Natural killer cell (primary cell): ENCODE measurements around the gene CABLES1. TPM values are rescaled to one million over a fixed set of nuclear protein-coding genes. Genes with fewer than 3 reads are reported as not detected.

Source experiments
- ATAC-seq, 3 donors: fragments of 150-1000 bp in 2 of 3; fragments of 200-7000 bp in 1 of 3; cut with Tn5 transposase; 1 replicate in 1 of 3; 2 replicates in 2 of 3; pipeline ENCODE4 v1.10.0; 2021; ENCODE audit warnings: mild to moderate bottlenecking in 2 of 3, moderate library complexity in 2 of 3
- DNase-seq, 2 donors: peaks; one replicate each; pipeline versions ENCODE4 v3.0.0 to v3.0.0-alpha.2; 2013 to 2021; ENCODE audit warnings: mixed read lengths in 1 of 2
- H3K27ac ChIP-seq: one replicate; pipeline ENCODE4 v1.5.1; 2013; ENCODE audit warnings: mild to moderate bottlenecking, low read length
- H3K27me3 ChIP-seq: one replicate; pipeline ENCODE4 v1.6.1; 2013; ENCODE audit warnings: low read length; ENCODE audit not compliant: control insufficient read depth, insufficient read depth
- H3K36me3 ChIP-seq: one replicate; pipeline ENCODE4 v1.6.1; 2013; ENCODE audit warnings: low read length; ENCODE audit not compliant: control insufficient read depth, insufficient read depth
- H3K4me1 ChIP-seq: one replicate; pipeline ENCODE4 v1.6.1; 2013; ENCODE audit warnings: low read length; ENCODE audit not compliant: control insufficient read depth, insufficient read depth
- H3K4me3 ChIP-seq: one replicate; pipeline ENCODE4 v1.5.1; 2013; ENCODE audit warnings: low read length
- H3K9me3 ChIP-seq: one replicate; pipeline ENCODE4 v1.6.1; 2013; ENCODE audit warnings: low read length; ENCODE audit not compliant: control insufficient read depth, insufficient read depth
- H3K27ac Mint-ChIP-seq, 2 donors: one replicate each; pipeline ENCODE4 v1.8.0; 2022; ENCODE audit warnings: mild to moderate bottlenecking in 2 of 2, mixed read lengths in 2 of 2, moderate library complexity in 1 of 2
- H3K27me3 Mint-ChIP-seq, 2 donors: one replicate each; pipeline ENCODE4 v1.8.0; 2022; ENCODE audit warnings: low read depth in 2 of 2, mixed read lengths in 2 of 2
- H3K36me3 Mint-ChIP-seq: one replicate; pipeline ENCODE4 v1.8.0; 2022; ENCODE audit warnings: mixed read lengths
- H3K4me1 Mint-ChIP-seq, 2 donors: one replicate each; pipeline ENCODE4 v1.8.0; 2022; ENCODE audit warnings: mixed read lengths in 2 of 2
- H3K4me3 Mint-ChIP-seq: one replicate; pipeline ENCODE4 v1.8.0; 2022; ENCODE audit warnings: mild to moderate bottlenecking, moderate library complexity, mixed read lengths
- H3K9me3 Mint-ChIP-seq, 2 donors: one replicate each; pipeline ENCODE4 v1.8.0; 2022; ENCODE audit warnings: mixed read lengths in 2 of 2
- WGBS: methylation state at CpG from one replicate; pipeline ENCODE4 v1.1.7; 2013; ENCODE audit warnings: missing lambda C conversion rate; ENCODE audit not compliant: insufficient coverage; 5-methylcytosine and 5-hydroxymethylcytosine counted together
- intact Hi-C: fragments of 100-400 bp; cut with micrococcal nuclease; formaldehyde crosslinking; loops from one replicate; pipeline ENCODE4 v1.14.2; 2022
- total RNA-seq, 4 donors: library from RNA; stranded (reverse); fragments of 120-200 nt in 1 of 4; gene quantifications; one replicate each; pipeline versions ENCODE4 v1.2.3 to v1.2.4, GENCODE V29; 2013 to 2022
- TF ChIP-seq, protein P1 (sequence below): fragments of 200-600 bp; IDR thresholded peaks from one replicate; pipeline ENCODE4 v1.8.0; 2022; ENCODE audit warnings: antibody characterized with exemption

Gene CABLES1
- total RNA-seq, 3 donors from 2014 or later (not counting 1 experiment from before 2014, with no cell fraction given), result 1.3 to 2.2 (median 1.8) TPM

DNA sequence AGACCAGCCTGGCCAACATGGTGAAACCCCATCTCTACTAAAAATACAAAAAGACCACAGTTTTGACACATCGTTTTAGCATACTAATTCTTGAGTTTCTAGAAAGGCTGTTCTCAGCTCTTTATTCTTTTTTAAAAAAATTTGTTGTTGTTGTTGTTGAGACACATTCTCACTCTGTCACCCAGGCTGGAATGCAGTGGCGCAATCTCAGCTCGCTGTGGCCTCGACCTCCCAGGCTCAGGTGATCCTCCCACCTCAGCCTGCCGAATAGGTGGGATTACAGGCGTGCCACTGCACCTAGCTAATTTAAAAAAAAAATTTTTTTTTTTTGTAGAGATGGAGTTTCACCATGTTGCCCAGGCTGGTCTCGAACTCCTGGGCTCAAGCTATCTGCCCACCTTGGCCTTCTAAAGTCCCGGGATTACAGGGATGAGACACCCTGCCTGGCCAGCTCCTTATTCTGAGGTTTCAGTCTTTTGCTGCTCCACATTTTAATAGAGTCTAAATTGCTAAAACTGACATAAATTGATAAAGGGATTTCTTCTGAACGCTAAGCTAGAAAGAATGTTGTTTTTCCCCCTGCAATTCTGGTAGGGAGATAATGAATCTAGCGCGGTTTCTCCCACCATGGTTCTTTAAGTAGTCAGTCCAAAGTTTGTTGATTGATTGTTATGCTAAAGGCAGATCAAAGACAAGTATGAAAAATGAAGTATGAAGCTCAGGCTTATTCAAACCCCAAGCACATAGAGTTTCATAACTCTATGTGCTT is 32.6 kb upstream of the CABLES1 start:
- no peak overlapping the region for H3K27ac Mint-ChIP-seq
- Histone ChIP-seq H3K27ac (no peak overlapping the region), H3K27me3 (no peaks in the 10 kb centered on the region), H3K36me3 (no peaks in the 10 kb centered on the region), H3K9me3 (no peaks in the 10 kb centered on the region), H3K4me3 (no peak overlapping the region), H3K4me1 (no peaks in the 10 kb centered on the region)
- intact Hi-C loops, result no loop called here
- 92% methylated on average over 10 of the region's 11 CpGs for WGBS
- DNase-seq (no peak), ATAC-seq (no peak)
- no peaks in the 10 kb centered on the region for H3K9me3 Mint-ChIP-seq
- H3K4me1 Mint-ChIP-seq, result peaks cover 0 to 5% of the 10 kb centered on the region in 2 donors
- TF ChIP-seq, protein P1, sequence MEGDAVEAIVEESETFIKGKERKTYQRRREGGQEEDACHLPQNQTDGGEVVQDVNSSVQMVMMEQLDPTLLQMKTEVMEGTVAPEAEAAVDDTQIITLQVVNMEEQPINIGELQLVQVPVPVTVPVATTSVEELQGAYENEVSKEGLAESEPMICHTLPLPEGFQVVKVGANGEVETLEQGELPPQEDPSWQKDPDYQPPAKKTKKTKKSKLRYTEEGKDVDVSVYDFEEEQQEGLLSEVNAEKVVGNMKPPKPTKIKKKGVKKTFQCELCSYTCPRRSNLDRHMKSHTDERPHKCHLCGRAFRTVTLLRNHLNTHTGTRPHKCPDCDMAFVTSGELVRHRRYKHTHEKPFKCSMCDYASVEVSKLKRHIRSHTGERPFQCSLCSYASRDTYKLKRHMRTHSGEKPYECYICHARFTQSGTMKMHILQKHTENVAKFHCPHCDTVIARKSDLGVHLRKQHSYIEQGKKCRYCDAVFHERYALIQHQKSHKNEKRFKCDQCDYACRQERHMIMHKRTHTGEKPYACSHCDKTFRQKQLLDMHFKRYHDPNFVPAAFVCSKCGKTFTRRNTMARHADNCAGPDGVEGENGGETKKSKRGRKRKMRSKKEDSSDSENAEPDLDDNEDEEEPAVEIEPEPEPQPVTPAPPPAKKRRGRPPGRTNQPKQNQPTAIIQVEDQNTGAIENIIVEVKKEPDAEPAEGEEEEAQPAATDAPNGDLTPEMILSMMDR, result no peak
- H3K36me3 Mint-ChIP-seq, result no peaks in the 10 kb centered on the region
- H3K27me3 Mint-ChIP-seq, result peaks cover 0 to 3% of the 10 kb centered on the region in 2 donors
- H3K4me3 Mint-ChIP-seq, result no peak overlapping the region

- Mint-ChIP-seq H3K27ac (no peak overlapping the region), H3K9me3 (no peaks in the 10 kb centered on the region), H3K27me3 (peaks cover 0 to 3% of the 10 kb centered on the region in 2 donors), H3K36me3 (no peaks in the 10 kb centered on the region), H3K4me1 (peaks cover 0 to 5% of the 10 kb centered on the region in 2 donors), H3K4me3 (no peak overlapping the region)
- Histone ChIP-seq H3K36me3 (no peaks in the 10 kb centered on the region), H3K4me1 (no peaks in the 10 kb centered on the region), H3K9me3 (no peaks in the 10 kb centered on the region), H3K27me3 (no peaks in the 10 kb centered on the region), H3K4me3 (no peak overlapping the region), H3K27ac (no peak overlapping the region)
- ATAC-seq (no peak), DNase-seq (no peak)
- intact Hi-C loops, result no loop called here
- WGBS, result 92% methylated on average over 4 of the region's 4 CpGs
- TF ChIP-seq, protein P1, result no peak
Measured at GRCh38 chr18:23103449-23103848, 31.8 kb upstream of the CABLES1 start.

GRCh38 chr18:23105030-23105429 is 30.3 kb upstream of the CABLES1 start:
- Histone ChIP-seq H3K27me3 (no peaks in the 10 kb centered on the region), H3K4me1 (no peaks in the 10 kb centered on the region), H3K27ac (no peak overlapping the region), H3K36me3 (no peaks in the 10 kb centered on the region), H3K4me3 (no peak overlapping the region), H3K9me3 (no peaks in the 10 kb centered on the region)
- no peak for DNase-seq
- no peaks in the 10 kb centered on the region for H3K9me3 Mint-ChIP-seq
- TF ChIP-seq, protein P1, result no peak
- peaks cover 0 to 5% of the 10 kb centered on the region in 2 donors for H3K4me1 Mint-ChIP-seq
- no peak for ATAC-seq
- intact Hi-C loops, result no loop called here
- over 99% methylated on average over 3 of the region's 3 CpGs for WGBS
- H3K27ac Mint-ChIP-seq, result no peak overlapping the region
- H3K27me3 Mint-ChIP-seq, result peaks cover 0 to 5% of the 10 kb centered on the region in 2 donors
- no peaks in the 10 kb centered on the region for H3K36me3 Mint-ChIP-seq
- no peak overlapping the region for H3K4me3 Mint-ChIP-seq
